Transverse colon (tissue), 4 donors: ENCODE measurements around the gene YWHAQ.

Experiments used
- CTCF ChIP-seq, 5 experiments: fragments of 200-600 bp in 3 of 5; fragments of 450-650 bp in 2 of 5; sonication (generic) in 3 of 5; IDR thresholded peaks; 1 replicate in 2 of 5; 2 replicates in 3 of 5; pipeline ENCODE4 v1.5.1; 2016 to 2017; ENCODE audit warnings: antibody characterized with exemption in 5 of 5, inconsistent platforms in 3 of 5, mild to moderate bottlenecking in 2 of 5, moderate library complexity in 1 of 5
- EP300 ChIP-seq: sonication (generic); formaldehyde crosslinking; IDR thresholded peaks from one replicate; pipeline ENCODE4 v1.6.1; 2017; ENCODE audit warnings: antibody characterized with exemption, low read depth
- POLR2A ChIP-seq: fragments of 450-650 bp; IDR thresholded peaks from one replicate; pipeline ENCODE4 v1.6.1; 2016; ENCODE audit warnings: antibody characterized with exemption, mild to moderate bottlenecking, moderate library complexity
- POLR2AphosphoS5 ChIP-seq, 3 donors: sonication (generic); formaldehyde crosslinking; IDR thresholded peaks; one replicate each; pipeline ENCODE4 v1.6.1; 2016; ENCODE audit warnings: antibody characterized with exemption in 3 of 3

GRCh38 chr2:9660154-9660553 is 29.4 kb upstream of the YWHAQ start:
- no peak for TF ChIP-seq CTCF (IDR thresholded peaks at IDR 0.05)
- TF ChIP-seq POLR2A, result no peak
- no peak for TF ChIP-seq POLR2AphosphoS5 (IDR thresholded peaks at IDR 0.05)
- no peak for TF ChIP-seq EP300
